A549 (cell line): ENCODE results near the gene SPEF1. TPM values are rescaled to one million over a fixed set of nuclear protein-coding genes. Genes with fewer than 3 reads are reported as not detected.
A peak's percentile ranks its signal among the peaks of the same experiment; 100 is the strongest.

Source experiments
- ATAC-seq, 2 experiments: fragments of 200-7000 bp in 1 of 2; fragments of >200 bp in 1 of 2; cut with Nextera tagmentation in 1 of 2; cut with Tn5 transposase in 1 of 2; 3 replicates each; pipeline versions ENCODE4 v1.8.0 to v1.9.1; 2018 to 2020; ENCODE audit warnings: mild to moderate bottlenecking in 1 of 2, moderate library complexity in 1 of 2
- CTCF ChIA-PET: fragments of 300-600 bp; sonication (Branson Sonifier 250); formaldehyde crosslinking; extraction: SDS; loops from one replicate; lab custom pipeline; 2021; ENCODE audit warnings: antibody characterized with exemption, inconsistent platforms; lab: Yijun Ruan, JAX
- POLR2A ChIA-PET: fragments of 350-600 bp; formaldehyde crosslinking; extraction: SDS; loops from one replicate; lab custom pipeline; 2021; ENCODE audit warnings: antibody characterized with exemption, inconsistent platforms; lab: Yijun Ruan, JAX
- DNase-seq, 2 experiments: peaks; one replicate each; pipeline versions ENCODE4 v3.0.0 to v3.0.0-alpha.2; 2011 to 2016; ENCODE audit warnings: low read depth in 1 of 2, low spot score in 1 of 2
- FAIRE-seq: peaks from 2 replicates; lab custom pipeline; 2011; peaks lifted over from hg19 to GRCh38; lab: Jason Lieb, UNC
- H3K27ac ChIP-seq, 2 experiments: fragments of >200 bp; sonication (Bioruptor Twin); formaldehyde crosslinking; 3 replicates each; pipeline ENCODE4 v1.5.1; 2016 to 2017
- H3K4me1 ChIP-seq: fragments of >200 bp; sonication (Bioruptor Twin); formaldehyde crosslinking; 3 replicates; pipeline ENCODE4 v1.6.1; 2016
- H3K4me2 ChIP-seq: fragments of >200 bp; sonication (Bioruptor Twin); formaldehyde crosslinking; 3 replicates; pipeline ENCODE4 v1.6.1; 2016
- H3K4me3 ChIP-seq: fragments of >200 bp; sonication (Bioruptor Twin); formaldehyde crosslinking; 3 replicates; pipeline ENCODE4 v1.5.1; 2016
- H3K9me3 ChIP-seq: fragments of >200 bp; sonication (Bioruptor Twin); formaldehyde crosslinking; 3 replicates; pipeline ENCODE4 v1.6.1; 2016
- CTCF ChIP-seq: fragments of >200 bp; sonication (Bioruptor Twin); formaldehyde crosslinking; IDR thresholded peaks from 3 replicates; pipeline ENCODE4 v1.5.1; 2016
- EHMT2 ChIP-seq: fragments of 200-600 bp; sonication (generic); IDR thresholded peaks from 2 replicates; pipeline ENCODE4 v1.6.1; 2016; ENCODE audit warnings: antibody characterized with exemption, low read depth, mild to moderate bottlenecking, moderate library complexity
- FOSL2 ChIP-seq, 2 experiments: fragments of 450-650 bp in 1 of 2; fragments of >200 bp in 1 of 2; sonication (Bioruptor Twin) in 1 of 2; formaldehyde crosslinking; IDR thresholded peaks; 2 replicates each; pipeline versions ENCODE4 v1.5.0 to v1.6.1; 2016 to 2020; ENCODE audit warnings: mild to moderate bottlenecking in 1 of 2, moderate library complexity in 1 of 2
- GATA3 ChIP-seq: IDR thresholded peaks from 2 replicates; pipeline ENCODE4 v1.6.1; 2012; ENCODE audit warnings: borderline replicate concordance
- HOXB13 ChIP-seq: fragments of 250-450 bp; sonication (Bioruptor Pico); IDR thresholded peaks from 2 replicates; pipeline ENCODE4 v1.5.0; 2020; ENCODE audit warnings: low read depth, mild to moderate bottlenecking, moderate library complexity
- MYC ChIP-seq: IDR thresholded peaks from 2 replicates; pipeline ENCODE4 v1.6.1; 2012; ENCODE audit warnings: mild to moderate bottlenecking, inconsistent platforms, low read length, improper control_type of control experiment, borderline replicate concordance
- NPAS2 ChIP-seq: fragments of 250-450 bp; sonication (Bioruptor Pico); IDR thresholded peaks from 2 replicates; pipeline ENCODE4 v1.8.0; 2022; ENCODE audit warnings: mild to moderate bottlenecking, moderate library complexity, borderline replicate concordance
- PBX3 ChIP-seq: IDR thresholded peaks from 2 replicates; pipeline ENCODE4 v1.6.1; 2012
- POLR2A ChIP-seq: IDR thresholded peaks from 2 replicates; pipeline ENCODE4 v1.6.1; 2012; ENCODE audit warnings: mild to moderate bottlenecking, low read length
- TFCP2L1 ChIP-seq: fragments of 250-450 bp; sonication (Bioruptor Pico); IDR thresholded peaks from 2 replicates; pipeline ENCODE4 v1.5.0; 2021; ENCODE audit warnings: mild to moderate bottlenecking
- USF2 ChIP-seq: fragments of 450-650 bp; IDR thresholded peaks from 2 replicates; pipeline ENCODE4 v1.6.1; 2014; ENCODE audit warnings: antibody characterized with exemption
- WGBS: methylation state at CpG from one replicate; pipeline ENCODE4 v1.1.6; 2017; ENCODE audit errors: missing lambda C conversion rate; 5-methylcytosine and 5-hydroxymethylcytosine counted together
- polyA plus RNA-seq, 4 experiments: library from polyadenylated mRNA; depleted of rRNA in 3 of 4; stranded (reverse); fragments of >200 nt; fragmentation: RNase III in 1 of 4; extraction: RNeasy Plus Mini Kit Qiagen cat#74134 plus additional on column Dnase treatment in 1 of 4; gene quantifications; 2 replicates in 3 of 4; 3 replicates in 1 of 4; pipeline ENCODE4 v1.2.3, GENCODE V29; 2011 to 2017

The SPEF1 gene
- polyA plus RNA-seq, 2 of the 4 experiments (the other 2 are of a cell fraction) = 0.41 to 1.3 TPM

GRCh38 chr20:3740615-3741301 lies 40.5 kb downstream of the SPEF1 start:
- no peak for FAIRE-seq
- Histone ChIP-seq H3K4me3 (no peak overlapping the region), H3K4me1 (peaks cover 18% of the 10 kb centered on the region; the same call in 2 of the 3 replicates), H3K9me3 (no peaks in the 10 kb centered on the region), H3K27ac (no peak overlapping the region), H3K4me2 (no peak overlapping the region)
- no peak for ATAC-seq
- DNase-seq = no peak
- POLR2A ChIA-PET = interaction anchor here (0.9 kb wide), 2 partner anchors 9 to 64 kb away, joined by 3 read pairs; no protein-coding TSS in a partner anchor
- WGBS = 81% methylated on average over 13 of the region's 15 CpGs
- TF ChIP-seq USF2 = no peak
- no peak for TF ChIP-seq CTCF
- TF ChIP-seq EHMT2 = no peak
- no peak for TF ChIP-seq HOXB13 (CRISPR knock-in tag)
- no peak for TF ChIP-seq TFCP2L1 (CRISPR knock-in tag)
- no peak for TF ChIP-seq POLR2A
- TF ChIP-seq PBX3 = no peak
- TF ChIP-seq GATA3 = no peak
- CTCF ChIA-PET = interaction anchor here (0.5 to 72.1 kb wide), 9 partner anchors 7 to 1761 kb away, joined by 3 to 2233 read pairs (median 36); partner anchors contain the start of genes ADAM33, ADISSP, AP5S1 and CENPB

- 81% methylated on average over 5 of the region's 7 CpGs for WGBS
- TF ChIP-seq NPAS2 = no peak
- TF ChIP-seq, all 56 proteins: peak for 0
- Histone ChIP-seq H3K4me2 (no peak overlapping the region), H3K4me3 (no peak overlapping the region), H3K4me1 (peaks cover 14% of the 10 kb centered on the region; the same call in 2 of the 3 replicates), H3K27ac (peak overlapping the region in 1 of 2 experiments; percentile 34; a peak in 1 of 6 replicates), H3K9me3 (no peaks in the 10 kb centered on the region)
- ChIA-PET POLR2A (interaction anchor here (0.9 to 1.0 kb wide), 2 partner anchors 10 to 63 kb away, joined by 3 read pairs; no protein-coding TSS in a partner anchor), CTCF (interaction anchor here (0.8 to 72.1 kb wide), 6 partner anchors 8 to 81 kb away, joined by 4 to 2233 read pairs (median 902); partner anchors contain the start of genes ADAM33, ADISSP, AP5S1 and CENPB)
- FAIRE-seq (no peak), DNase-seq (no peak), ATAC-seq (peak in 1 of 2 experiments; percentile 9; a peak in 3 of 6 replicates)
Measured at GRCh38 chr20:3739926-3740451, 41.3 kb downstream of the SPEF1 start.

- ATAC-seq = peak in 1 of 2 experiments; percentile 44; a peak in 4 of 6 replicates
- POLR2A ChIA-PET = interaction anchor here (0.9 to 1.0 kb wide), 2 partner anchors 10 to 62 kb away, joined by 3 read pairs; no protein-coding TSS in a partner anchor
Measured at GRCh38 chr20:3739054-3739925, 42.0 kb downstream of the SPEF1 start.

More at GRCh38 chr20:3739054-3739925, 42.0 kb downstream of the SPEF1 start:
- CTCF ChIA-PET = interaction anchor here (5.2 to 72.1 kb wide), 5 partner anchors 8 to 61 kb away, joined by 36 to 2233 read pairs (median 1634); partner anchors contain the start of genes ADAM33, ADISSP, CENPB and GFRA4
- no peak for TF ChIP-seq FOSL2 (IDR thresholded peaks at IDR 0.05)
- no peak for TF ChIP-seq FOSL2 (CRISPR knock-in tag; IDR thresholded peaks at IDR 0.05)
- TF ChIP-seq MYC = no peak
- TF ChIP-seq, all 56 proteins: peak for 0
- DNase-seq (no peak), FAIRE-seq (no peak)
- 80% methylated on average over 19 of the region's 19 CpGs for WGBS
- Histone ChIP-seq H3K27ac (peak overlapping the region in 1 of 2 experiments; percentile 34; a peak in 2 of 6 replicates), H3K4me3 (no peak overlapping the region), H3K4me2 (0 out of 3 replicates have a peak overlapping the region, but pooled peaks have one; percentile 33), H3K9me3 (no peaks in the 10 kb centered on the region), H3K4me1 (peaks cover 15% of the 10 kb centered on the region; the same call in 2 of the 3 replicates)
